Fibroblast of lung (primary cell): Measurements from ENCODE around the gene ZNF469. TPM values are rescaled to one million over a fixed set of nuclear protein-coding genes. Genes with fewer than 3 reads are reported as not detected.

Experiments used
- DNase-seq, 2 donors: peaks; one replicate each; pipeline versions ENCODE4 v3.0.0 to v3.0.0-alpha.2; 2010; ENCODE audit warnings: low read depth in 2 of 2
- H2AFZ ChIP-seq: 2 replicates; pipeline ENCODE4 v1.5.1; 2012; ENCODE audit warnings: low read length, control low read depth, inconsistent platforms
- H3K27ac ChIP-seq: 2 replicates; pipeline ENCODE4 v1.5.1; 2011; ENCODE audit warnings: low read length, control low read depth; ENCODE audit not compliant: insufficient read depth
- H3K27me3 ChIP-seq: 2 replicates; pipeline ENCODE4 v1.5.1; 2011; ENCODE audit warnings: mild to moderate bottlenecking, low read length; ENCODE audit not compliant: control insufficient read depth, insufficient read depth
- H3K36me3 ChIP-seq: 2 replicates; pipeline ENCODE4 v1.5.1; 2011; ENCODE audit warnings: low read length; ENCODE audit not compliant: control insufficient read depth, insufficient read depth
- H3K4me1 ChIP-seq: 2 replicates; pipeline ENCODE4 v1.5.1; 2011; ENCODE audit warnings: low read length; ENCODE audit not compliant: control insufficient read depth, insufficient read depth; ENCODE audit errors: extremely low read depth
- H3K4me2 ChIP-seq: 2 replicates; pipeline ENCODE4 v1.5.1; 2011; ENCODE audit warnings: low read length, control low read depth; ENCODE audit not compliant: insufficient read depth; ENCODE audit errors: extremely low read depth
- H3K4me3 ChIP-seq, 4 experiments: fragments of 200-600 bp in 1 of 4; sonication (generic) in 1 of 4; replicated peaks in 1 of 4; 2 replicates each; pipeline ENCODE4 v1.5.1; 2011 to 2016; ENCODE audit warnings: low read length in 4 of 4, low read depth in 3 of 4, mild to moderate bottlenecking in 3 of 4, control low read depth in 2 of 4, inconsistent platforms in 1 of 4, mixed read lengths in 1 of 4; ENCODE audit not compliant: insufficient read depth in 1 of 4; ENCODE audit errors: control extremely low read depth in 1 of 4
- H3K79me2 ChIP-seq: 2 replicates; pipeline ENCODE4 v1.5.1; 2012; ENCODE audit warnings: mild to moderate bottlenecking, low read length, inconsistent platforms; ENCODE audit not compliant: control insufficient read depth, insufficient read depth
- H3K9ac ChIP-seq: 2 replicates; pipeline ENCODE4 v1.5.1; 2011; ENCODE audit warnings: mild to moderate bottlenecking, low read length, control low read depth; ENCODE audit not compliant: insufficient read depth
- H3K9me3 ChIP-seq: 2 replicates; pipeline ENCODE4 v1.5.1; 2012; ENCODE audit warnings: low read depth, low read length; ENCODE audit not compliant: control insufficient read depth, insufficient read depth
- H4K20me1 ChIP-seq: 2 replicates; pipeline ENCODE4 v1.5.1; 2011; ENCODE audit warnings: low read length; ENCODE audit not compliant: control insufficient read depth, insufficient read depth; ENCODE audit errors: extremely low read depth
- EZH2 ChIP-seq: IDR thresholded peaks from 2 replicates; pipeline ENCODE4 v1.5.1; 2012; ENCODE audit warnings: low read length, control low read depth, mild to moderate bottlenecking; ENCODE audit errors: missing control alignments
- polyA plus RNA-seq, 2 donors: library from polyadenylated mRNA; depleted of rRNA in 1 of 2; stranded (reverse) in 1 of 2; unstranded in 1 of 2; fragments of >200 nt; gene quantifications; 2 replicates each; pipeline ENCODE4 v1.2.1, GENCODE V29; 2011 to 2012; ENCODE audit warnings: missing spikeins in 1 of 2
- total RNA-seq: library from RNA; depleted of rRNA; stranded (reverse); fragments of >200 nt; gene quantifications from 2 replicates; pipeline ENCODE4 v1.2.1, GENCODE V29; 2014
- TF ChIP-seq, protein P1 (sequence below), 2 donors: IDR thresholded peaks in 1 of 2; conservative IDR thresholded peaks in 1 of 2; 1 replicate in 1 of 2; 2 replicates in 1 of 2; pipeline ENCODE4 v1.5.1; 2011 to 2012; ENCODE audit warnings: low read length in 2 of 2, control low read depth in 1 of 2, inconsistent platforms in 1 of 2, low read depth in 1 of 2, mild to moderate bottlenecking in 1 of 2

ZNF469 gene
- total and polyA plus RNA-seq, 2 donors (not counting 1 experiment from before 2014, with no cell fraction given): 0.82 to 1.5 TPM

- H3K4me1 ChIP-seq: no peaks in the 10 kb centered on the region
- no peak overlapping the region for H3K27ac ChIP-seq
- H3K36me3 ChIP-seq: no peaks in the 10 kb centered on the region
- no peaks in the 10 kb centered on the region for H3K9me3 ChIP-seq
- H4K20me1 ChIP-seq: no peaks in the 10 kb centered on the region
- H3K9ac ChIP-seq: no peak overlapping the region
- no peak overlapping the region for H3K4me2 ChIP-seq
- H3K4me3 ChIP-seq: no peak overlapping the region
- no peaks in the 10 kb centered on the region for H3K79me2 ChIP-seq
- no peak for DNase-seq
- no peaks in the 10 kb centered on the region for H3K27me3 ChIP-seq
- TF ChIP-seq, protein P1, sequence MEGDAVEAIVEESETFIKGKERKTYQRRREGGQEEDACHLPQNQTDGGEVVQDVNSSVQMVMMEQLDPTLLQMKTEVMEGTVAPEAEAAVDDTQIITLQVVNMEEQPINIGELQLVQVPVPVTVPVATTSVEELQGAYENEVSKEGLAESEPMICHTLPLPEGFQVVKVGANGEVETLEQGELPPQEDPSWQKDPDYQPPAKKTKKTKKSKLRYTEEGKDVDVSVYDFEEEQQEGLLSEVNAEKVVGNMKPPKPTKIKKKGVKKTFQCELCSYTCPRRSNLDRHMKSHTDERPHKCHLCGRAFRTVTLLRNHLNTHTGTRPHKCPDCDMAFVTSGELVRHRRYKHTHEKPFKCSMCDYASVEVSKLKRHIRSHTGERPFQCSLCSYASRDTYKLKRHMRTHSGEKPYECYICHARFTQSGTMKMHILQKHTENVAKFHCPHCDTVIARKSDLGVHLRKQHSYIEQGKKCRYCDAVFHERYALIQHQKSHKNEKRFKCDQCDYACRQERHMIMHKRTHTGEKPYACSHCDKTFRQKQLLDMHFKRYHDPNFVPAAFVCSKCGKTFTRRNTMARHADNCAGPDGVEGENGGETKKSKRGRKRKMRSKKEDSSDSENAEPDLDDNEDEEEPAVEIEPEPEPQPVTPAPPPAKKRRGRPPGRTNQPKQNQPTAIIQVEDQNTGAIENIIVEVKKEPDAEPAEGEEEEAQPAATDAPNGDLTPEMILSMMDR (conservative IDR thresholded peaks at IDR 0.05 in 1 of 2, IDR thresholded peaks at IDR 0.05 in 1 of 2; ENCODE audit: low read depth in 1 of 2, low read length in 2 of 2): no peak
- TF ChIP-seq EZH2: no peak
- H2AFZ ChIP-seq: no peak overlapping the region
These were observed 36.8 kb upstream of the ZNF469 start for GRCh38 chr16:88345721-88346560.

- no peak overlapping the region for H2AFZ ChIP-seq
- no peak overlapping the region for H3K4me3 ChIP-seq
- H3K4me2 ChIP-seq: no peak overlapping the region
- TF ChIP-seq, protein P1 (conservative IDR thresholded peaks at IDR 0.05 in 1 of 2, IDR thresholded peaks at IDR 0.05 in 1 of 2; ENCODE audit: low read depth in 1 of 2, low read length in 2 of 2): no peak
- TF ChIP-seq EZH2: no peak
- no peak overlapping the region for H3K9ac ChIP-seq
- no peaks in the 10 kb centered on the region for H3K79me2 ChIP-seq
- no peaks in the 10 kb centered on the region for H3K9me3 ChIP-seq
- H3K36me3 ChIP-seq: no peaks in the 10 kb centered on the region
- no peak overlapping the region for H3K27ac ChIP-seq
- no peaks in the 10 kb centered on the region for H3K4me1 ChIP-seq
- no peaks in the 10 kb centered on the region for H4K20me1 ChIP-seq
- no peak for DNase-seq
- no peaks in the 10 kb centered on the region for H3K27me3 ChIP-seq
These were observed 35.9 kb upstream of the ZNF469 start for GRCh38 chr16:88346680-88347505.

DNA sequence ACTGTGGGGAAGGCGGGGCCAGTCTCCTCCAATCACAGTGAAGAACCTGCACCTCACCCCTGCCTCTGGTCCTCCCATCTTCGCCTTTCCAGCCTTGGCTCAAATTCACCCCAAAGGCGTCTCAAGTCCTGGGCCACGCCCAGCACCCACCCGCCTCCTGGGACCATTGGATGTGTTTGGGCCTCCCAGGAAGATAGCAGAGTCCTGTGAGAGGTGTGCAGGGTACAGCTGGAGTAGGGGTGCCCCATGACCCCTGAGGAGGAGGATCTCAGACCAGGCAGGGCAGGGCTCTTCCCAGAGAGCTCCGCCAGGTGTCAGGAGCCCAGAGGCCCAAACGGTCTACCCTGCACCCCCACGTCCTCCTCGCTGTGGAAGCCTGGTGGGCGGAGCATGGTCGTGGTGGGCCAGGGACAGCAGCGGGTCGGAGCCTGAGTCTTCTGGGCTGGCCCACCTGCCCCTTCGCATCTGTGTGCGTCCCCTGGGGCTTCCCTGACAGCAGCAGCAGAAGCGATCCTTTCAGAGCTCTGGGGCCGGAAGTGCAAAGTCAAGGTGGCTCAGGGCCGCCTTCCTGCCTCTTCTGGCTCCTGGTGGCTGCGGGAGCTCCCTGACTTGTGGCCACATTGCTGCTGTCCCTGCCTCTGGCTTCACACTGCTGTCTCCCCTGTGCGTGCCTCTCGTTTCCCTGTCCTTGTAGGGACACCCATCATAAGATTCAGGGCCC is 34.9 kb upstream of the ZNF469 start:
- Histone ChIP-seq H3K27me3 (no peaks in the 10 kb centered on the region), H3K9ac (no peak overlapping the region), H3K4me3 (no peak overlapping the region), H3K9me3 (no peaks in the 10 kb centered on the region), H3K36me3 (no peaks in the 10 kb centered on the region), H3K27ac (no peak overlapping the region), H4K20me1 (no peaks in the 10 kb centered on the region), H3K79me2 (no peaks in the 10 kb centered on the region), H3K4me2 (no peak overlapping the region), H2AFZ (no peak overlapping the region), H3K4me1 (no peaks in the 10 kb centered on the region)
- no peak for TF ChIP-seq EZH2
- TF ChIP-seq, protein P1 (conservative IDR thresholded peaks at IDR 0.05 in 1 of 2, IDR thresholded peaks at IDR 0.05 in 1 of 2; ENCODE audit: low read depth in 1 of 2, low read length in 2 of 2): no peak
- DNase-seq: no peak
